Stimulated activated naive CD8-positive, alpha-beta T cell treated with anti-CD3 and anti-CD28 coated beads, Interleukin-15, amount 100 ng/mL, for 72 hours (primary cell): ENCODE measurements around the gene PTPRN2.
"Not testable (repeated sequence)": the region's sequence is repeated elsewhere in the genome, so short reads cannot be mapped to it uniquely, and the experiment has no call there.

Experiments used
- ATAC-seq: fragments of 150-1000 bp; cut with Tn5 transposase; 2 replicates; pipeline ENCODE4 v1.10.0; 2021; ENCODE audit warnings: mild to moderate bottlenecking, moderate library complexity
- DNase-seq, 2 donors: peaks; one replicate each; pipeline ENCODE4 v3.0.0; 2021 to 2022
- H3K27ac Mint-ChIP-seq, 2 donors: one replicate each; pipeline ENCODE4 v1.8.0; 2022; ENCODE audit warnings: mild to moderate bottlenecking in 2 of 2, mixed read lengths in 2 of 2, moderate library complexity in 2 of 2
- H3K27me3 Mint-ChIP-seq: one replicate; pipeline ENCODE4 v1.8.0; 2022; ENCODE audit warnings: mixed read lengths
- H3K4me1 Mint-ChIP-seq: one replicate; pipeline ENCODE4 v1.8.0; 2022; ENCODE audit warnings: mild to moderate bottlenecking, mixed read lengths
- H3K4me3 Mint-ChIP-seq, 2 donors: one replicate each; pipeline ENCODE4 v1.8.0; 2022; ENCODE audit warnings: mild to moderate bottlenecking in 2 of 2, mixed read lengths in 2 of 2, moderate library complexity in 1 of 2
- H3K9me3 Mint-ChIP-seq, 2 donors: one replicate each; pipeline ENCODE4 v1.8.0; 2022; ENCODE audit warnings: mixed read lengths in 2 of 2

PTPRN2 gene

DNA sequence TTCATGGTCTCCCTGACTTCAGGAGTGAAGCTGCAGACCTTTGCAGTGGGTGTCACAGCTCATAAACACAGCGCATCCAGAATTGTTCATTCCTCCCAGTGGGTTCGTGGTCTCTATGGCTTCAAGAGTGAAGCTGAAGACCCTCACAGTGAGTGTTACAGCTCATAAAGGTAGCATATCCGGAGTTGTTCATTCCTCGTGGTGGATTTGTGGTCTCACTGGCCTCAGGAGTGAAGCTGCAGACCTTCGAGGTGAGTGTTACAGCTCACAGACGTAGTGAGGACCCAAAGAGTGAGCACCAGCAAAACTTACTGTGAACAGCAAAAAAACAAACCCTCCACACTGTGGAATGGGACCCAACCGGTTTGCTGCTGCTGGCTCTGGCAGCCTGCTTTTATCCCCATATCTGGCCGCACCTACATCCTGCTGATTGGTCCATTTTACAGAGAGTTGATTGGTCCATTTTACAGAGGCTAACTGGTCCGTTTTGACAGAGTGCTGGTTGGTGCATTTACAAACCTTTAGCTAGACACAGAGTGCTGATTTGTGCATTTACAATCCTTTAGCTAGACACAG, 308.8 kb downstream of the PTPRN2 start:
- H3K4me3 Mint-ChIP-seq = no peak overlapping the region

GRCh38 chr7:158277219-158278141, 310.1 kb downstream of the PTPRN2 start:
- DNase-seq (no peak), ATAC-seq (no peak)
- no peaks in the 10 kb centered on the region for H3K4me1 Mint-ChIP-seq
- no peak overlapping the region for H3K27ac Mint-ChIP-seq
- no peak overlapping the region for H3K4me3 Mint-ChIP-seq
- no peaks in the 10 kb centered on the region for H3K9me3 Mint-ChIP-seq
- H3K27me3 Mint-ChIP-seq = no peaks in the 10 kb centered on the region

More for the DNA sequence above, 308.8 kb downstream of the PTPRN2 start:
- no peaks in the 10 kb centered on the region for H3K9me3 Mint-ChIP-seq
- no peaks in the 10 kb centered on the region for H3K4me1 Mint-ChIP-seq
- no peaks in the 10 kb centered on the region for H3K27me3 Mint-ChIP-seq
- ATAC-seq = no peak
- DNase-seq = no peak
- no peak overlapping the region for H3K27ac Mint-ChIP-seq

DNA sequence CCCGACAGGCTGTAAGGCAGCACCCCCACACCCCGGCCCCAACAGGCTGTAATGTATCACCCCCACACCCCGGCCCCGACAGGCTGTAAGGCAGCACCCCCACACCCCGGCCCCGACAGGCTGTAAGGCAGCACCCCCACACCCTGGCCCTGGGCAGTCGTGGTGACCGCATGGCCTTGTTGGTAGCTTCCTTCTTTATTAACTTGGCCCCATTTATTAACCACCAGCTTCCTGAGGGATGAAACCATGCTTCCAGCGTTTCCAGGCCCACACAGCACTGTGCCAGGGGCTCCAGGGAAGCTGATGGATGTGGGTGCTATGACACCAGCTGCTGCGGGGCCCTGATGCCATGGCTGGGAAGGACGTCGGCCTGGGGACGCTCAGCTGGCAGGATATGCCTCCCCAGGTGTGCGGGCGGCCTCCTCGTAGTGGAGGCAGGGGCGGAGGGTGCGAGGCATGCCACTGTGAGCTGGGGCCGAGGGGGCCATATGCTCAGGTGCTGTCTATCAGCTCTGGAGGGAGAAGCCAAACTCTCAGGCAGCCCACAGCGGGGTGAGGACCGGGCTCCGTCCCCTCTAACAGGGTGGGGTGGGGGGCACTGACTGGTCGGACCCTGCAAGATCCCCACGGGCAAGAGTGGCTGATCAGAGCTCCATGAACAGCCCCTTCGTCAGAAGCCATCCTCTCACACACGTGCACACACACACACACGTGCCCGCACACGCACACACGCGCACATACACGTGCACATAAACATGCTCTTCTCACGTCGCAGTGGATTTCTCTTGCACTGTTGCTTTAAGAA, 311.0 kb downstream of the PTPRN2 start:
- Mint-ChIP-seq H3K4me1 (no peaks in the 10 kb centered on the region), H3K27me3 (no peaks in the 10 kb centered on the region), H3K9me3 (no peaks in the 10 kb centered on the region), H3K4me3 (no peak overlapping the region), H3K27ac (peak overlapping the region in 1 of 2 donors; percentile 19)
- no peak for ATAC-seq
- no peak for DNase-seq

- no peaks in the 10 kb centered on the region for H3K9me3 Mint-ChIP-seq
- no peak for DNase-seq
- H3K27me3 Mint-ChIP-seq = no peaks in the 10 kb centered on the region
- H3K27ac Mint-ChIP-seq = peak overlapping the region in 1 of 2 donors; percentile 19
- no peak overlapping the region for H3K4me3 Mint-ChIP-seq
- no peaks in the 10 kb centered on the region for H3K4me1 Mint-ChIP-seq
- ATAC-seq = no peak
These were observed 311.8 kb downstream of the PTPRN2 start for GRCh38 chr7:158275711-158276413.

GRCh38 chr7:158274996-158275395, 312.6 kb downstream of the PTPRN2 start:
- H3K27me3 Mint-ChIP-seq = no peaks in the 10 kb centered on the region
- ATAC-seq (no peak), DNase-seq (no peak)
- no peaks in the 10 kb centered on the region for H3K4me1 Mint-ChIP-seq
- no peak overlapping the region for H3K27ac Mint-ChIP-seq
- H3K4me3 Mint-ChIP-seq = no peak overlapping the region
- no peaks in the 10 kb centered on the region for H3K9me3 Mint-ChIP-seq

DNA sequence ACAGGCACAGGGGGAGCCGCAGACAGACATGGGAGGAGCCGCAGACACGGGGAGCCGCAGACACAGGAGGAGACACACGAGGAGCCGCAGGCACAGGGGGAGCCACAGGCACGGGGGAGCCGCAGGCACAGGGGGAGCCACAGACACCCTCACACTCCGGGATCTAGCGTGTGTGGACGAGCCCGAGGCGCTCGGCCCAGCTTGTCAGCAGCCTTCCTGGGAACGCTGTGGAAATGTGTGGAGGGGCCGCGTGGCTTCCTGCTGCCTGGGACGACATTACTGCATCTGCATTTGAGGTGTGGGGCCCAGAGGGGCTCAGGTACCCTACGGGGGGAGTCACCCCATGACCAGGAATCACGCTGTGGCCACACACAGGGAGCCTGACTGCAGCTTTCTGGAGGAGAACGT, 313.2 kb downstream of the PTPRN2 start:
- Mint-ChIP-seq H3K27me3 (no peaks in the 10 kb centered on the region), H3K9me3 (no peaks in the 10 kb centered on the region), H3K4me1 (no peaks in the 10 kb centered on the region), H3K27ac (no peak overlapping the region), H3K4me3 (no peak overlapping the region)
- ATAC-seq (no peak), DNase-seq (no peak)

DNA sequence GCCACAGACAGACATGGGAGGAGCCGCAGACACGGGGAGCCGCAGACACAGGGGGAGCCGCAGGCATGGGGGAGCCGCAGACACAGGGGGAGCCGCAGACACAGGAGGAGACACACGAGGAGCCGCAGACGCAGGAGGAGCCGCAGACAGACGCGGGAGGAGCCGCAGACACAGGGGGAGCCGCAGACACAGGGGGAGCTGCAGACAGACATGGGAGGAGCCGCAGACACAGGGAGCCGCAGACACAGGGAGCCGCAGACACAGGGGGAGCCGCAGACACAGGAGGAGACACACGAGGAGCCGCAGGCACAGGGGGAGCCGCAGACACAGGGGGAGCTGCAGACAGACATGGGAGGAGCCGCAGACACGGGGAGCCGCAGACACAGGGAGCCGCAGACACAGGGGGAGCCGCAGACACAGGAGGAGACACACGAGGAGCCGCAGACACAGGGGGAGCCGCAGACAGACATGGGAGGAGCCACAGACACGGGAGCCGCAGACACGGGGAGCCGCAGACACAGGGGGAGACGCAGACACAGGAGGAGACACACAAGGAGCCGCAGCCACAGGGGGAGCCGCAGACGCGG, 313.8 kb downstream of the PTPRN2 start:
- H3K4me3 Mint-ChIP-seq, DNase-seq, ATAC-seq, H3K27ac Mint-ChIP-seq, H3K4me1 Mint-ChIP-seq, H3K27me3 Mint-ChIP-seq, H3K9me3 Mint-ChIP-seq: not testable (repeated sequence)

GRCh38 chr7:158273138-158273651, 314.4 kb downstream of the PTPRN2 start:
- no peaks in the 10 kb centered on the region for H3K27me3 Mint-ChIP-seq
- no peaks in the 10 kb centered on the region for H3K4me1 Mint-ChIP-seq

GRCh38 chr7:158272509-158273137, 315.0 kb downstream of the PTPRN2 start:
- H3K4me1 Mint-ChIP-seq = no peaks in the 10 kb centered on the region
- no peak for DNase-seq
- H3K9me3 Mint-ChIP-seq = no peaks in the 10 kb centered on the region
- no peak overlapping the region for H3K4me3 Mint-ChIP-seq
- H3K27me3 Mint-ChIP-seq = no peaks in the 10 kb centered on the region
- no peak for ATAC-seq
- no peak overlapping the region for H3K27ac Mint-ChIP-seq

More at GRCh38 chr7:158273138-158273651, 314.4 kb downstream of the PTPRN2 start:
- ATAC-seq (no peak), DNase-seq (no peak)
- no peaks in the 10 kb centered on the region for H3K9me3 Mint-ChIP-seq
- no peak overlapping the region for H3K27ac Mint-ChIP-seq
- no peak overlapping the region for H3K4me3 Mint-ChIP-seq

GRCh38 chr7:158272091-158272490, 315.5 kb downstream of the PTPRN2 start:
- H3K4me1 Mint-ChIP-seq = no peaks in the 10 kb centered on the region
- ATAC-seq (no peak), DNase-seq (no peak)
- no peaks in the 10 kb centered on the region for H3K27me3 Mint-ChIP-seq
- H3K27ac Mint-ChIP-seq = no peak overlapping the region
- no peaks in the 10 kb centered on the region for H3K9me3 Mint-ChIP-seq
- no peak overlapping the region for H3K4me3 Mint-ChIP-seq

- no peak overlapping the region for H3K4me3 Mint-ChIP-seq
- H3K27me3 Mint-ChIP-seq = no peaks in the 10 kb centered on the region
- H3K27ac Mint-ChIP-seq = no peak overlapping the region
- H3K9me3 Mint-ChIP-seq = no peaks in the 10 kb centered on the region
- H3K4me1 Mint-ChIP-seq = no peaks in the 10 kb centered on the region
- no peak for DNase-seq
- ATAC-seq = no peak
These were observed 316.0 kb downstream of the PTPRN2 start for GRCh38 chr7:158271646-158272045.

DNA sequence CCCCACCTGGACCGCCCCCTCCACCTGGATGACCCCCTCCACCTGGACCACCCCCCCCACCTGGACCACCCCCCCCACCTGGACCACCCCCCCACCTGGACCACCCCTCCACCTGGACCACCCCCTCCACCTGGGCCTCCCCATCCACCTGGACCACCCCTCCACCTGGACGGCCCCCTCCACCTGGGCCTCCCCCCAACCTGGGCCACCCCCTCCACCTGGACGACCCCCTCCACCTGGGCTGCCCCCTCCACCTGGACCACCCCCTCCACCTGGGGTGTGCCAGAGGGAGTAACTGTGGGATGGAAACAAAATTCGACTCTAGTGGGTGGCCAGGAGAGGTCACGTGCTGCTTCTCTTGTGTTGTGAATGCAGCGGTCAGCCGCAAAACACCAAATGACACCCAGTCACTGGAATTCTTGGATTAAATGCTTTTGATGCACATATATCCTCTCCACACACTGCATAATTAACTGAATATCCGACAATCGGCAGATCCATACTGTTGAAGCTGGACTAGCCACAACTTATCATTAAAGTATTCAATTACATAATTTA, 316.7 kb downstream of the PTPRN2 start:
- Mint-ChIP-seq H3K27me3 (no peaks in the 10 kb centered on the region), H3K27ac (no peak overlapping the region), H3K9me3 (no peaks in the 10 kb centered on the region), H3K4me1 (no peaks in the 10 kb centered on the region), H3K4me3 (no peak overlapping the region)
- no peak for DNase-seq
- ATAC-seq = peak; percentile 76

- no peaks in the 10 kb centered on the region for H3K9me3 Mint-ChIP-seq
- H3K27ac Mint-ChIP-seq = no peak overlapping the region
- peak; percentile 49 for ATAC-seq
- H3K4me1 Mint-ChIP-seq = no peaks in the 10 kb centered on the region
- no peak for DNase-seq
- H3K27me3 Mint-ChIP-seq = no peaks in the 10 kb centered on the region
- H3K4me3 Mint-ChIP-seq = no peak overlapping the region
These were observed 317.4 kb downstream of the PTPRN2 start for GRCh38 chr7:158270106-158270775.
